ENCODE measurements around the gene TRIP13. TPM values are rescaled to one million over a fixed set of nuclear protein-coding genes. Genes with fewer than 3 reads are reported as not detected.
"Not testable (repeated sequence)": the region's sequence is repeated elsewhere in the genome, so short reads cannot be mapped to it uniquely, and the experiment has no call there.

TRIP13 gene
- 10 to 100 TPM; 17.7 to 18.2 TPM for total RNA-seq

- H3K27me3 Mint-ChIP-seq (ENCODE audit: low read depth): no peaks in the 10 kb centered on the region
- H3K9me3 Mint-ChIP-seq: no peaks in the 10 kb centered on the region
- DNase-seq (peak; percentile 89 to 90), ATAC-seq (replicated peaks in 1 of 2) (peak; percentile 98 to 99)
- H3K27ac Mint-ChIP-seq: peak within 1 kb of the TSS; percentile 77
- H3K4me3 Mint-ChIP-seq: peak within 1 kb of the TSS; percentile 87 to 89
- peaks cover 28% of the 10 kb centered on the region for H3K4me1 Mint-ChIP-seq (ENCODE audit: low read depth)
- peaks cover 10 to 17% of the 10 kb centered on the region in 2 donors for H3K36me3 Mint-ChIP-seq (ENCODE audit: insufficient read depth in 2 of 2)
Observed at GRCh38 chr5:892394-893136, at the start of gene TRIP13, which contains the start of gene BRD9. Gene TRIP13, plus strand, starts transcription at chr5:892884. Its CDS starts 115 bp downstream, at chr5:892999. Gene BRD9, minus strand, starts transcription at chr5:892801. Its CDS starts 144 bp downstream, at chr5:892657.

- ATAC-seq (replicated peaks in 1 of 2); H3K27ac Mint-ChIP-seq; DNase-seq; H3K27me3 Mint-ChIP-seq (ENCODE audit: low read depth); H3K4me1 Mint-ChIP-seq (ENCODE audit: low read depth); H3K9me3 Mint-ChIP-seq; H3K4me3 Mint-ChIP-seq; H3K36me3 Mint-ChIP-seq (ENCODE audit: insufficient read depth in 2 of 2): not testable (repeated sequence)
Observed at GRCh38 chr5:843371-843770, 49.3 kb upstream of the TRIP13 start.

GRCh38 chr5:843926-844325, 48.8 kb upstream of the TRIP13 start:
- not testable (repeated sequence) for H3K27ac Mint-ChIP-seq; H3K36me3 Mint-ChIP-seq (ENCODE audit: insufficient read depth in 2 of 2); H3K4me3 Mint-ChIP-seq; ATAC-seq (replicated peaks in 1 of 2); H3K27me3 Mint-ChIP-seq (ENCODE audit: low read depth); H3K9me3 Mint-ChIP-seq; H3K4me1 Mint-ChIP-seq (ENCODE audit: low read depth); DNase-seq

- not testable (repeated sequence) for H3K27me3 Mint-ChIP-seq (ENCODE audit: low read depth); DNase-seq; H3K27ac Mint-ChIP-seq; H3K4me1 Mint-ChIP-seq (ENCODE audit: low read depth); ATAC-seq (replicated peaks in 1 of 2); H3K36me3 Mint-ChIP-seq (ENCODE audit: insufficient read depth in 2 of 2); H3K9me3 Mint-ChIP-seq; H3K4me3 Mint-ChIP-seq
Observed at GRCh38 chr5:844426-844825, 48.3 kb upstream of the TRIP13 start.

GRCh38 chr5:845031-845675, 47.5 kb upstream of the TRIP13 start:
- not testable (repeated sequence) for H3K9me3 Mint-ChIP-seq; ATAC-seq (replicated peaks in 1 of 2); H3K36me3 Mint-ChIP-seq (ENCODE audit: insufficient read depth in 2 of 2); H3K27ac Mint-ChIP-seq; H3K27me3 Mint-ChIP-seq (ENCODE audit: low read depth); H3K4me3 Mint-ChIP-seq; DNase-seq; H3K4me1 Mint-ChIP-seq (ENCODE audit: low read depth)

GRCh38 chr5:845676-846601, 46.7 kb upstream of the TRIP13 start:
- not testable (repeated sequence) for DNase-seq; H3K36me3 Mint-ChIP-seq (ENCODE audit: insufficient read depth in 2 of 2); H3K27me3 Mint-ChIP-seq (ENCODE audit: low read depth); H3K4me1 Mint-ChIP-seq (ENCODE audit: low read depth); H3K27ac Mint-ChIP-seq; H3K9me3 Mint-ChIP-seq; H3K4me3 Mint-ChIP-seq
- peak in 1 of 2 donors; percentile 62 for ATAC-seq (replicated peaks in 1 of 2)

DNA sequence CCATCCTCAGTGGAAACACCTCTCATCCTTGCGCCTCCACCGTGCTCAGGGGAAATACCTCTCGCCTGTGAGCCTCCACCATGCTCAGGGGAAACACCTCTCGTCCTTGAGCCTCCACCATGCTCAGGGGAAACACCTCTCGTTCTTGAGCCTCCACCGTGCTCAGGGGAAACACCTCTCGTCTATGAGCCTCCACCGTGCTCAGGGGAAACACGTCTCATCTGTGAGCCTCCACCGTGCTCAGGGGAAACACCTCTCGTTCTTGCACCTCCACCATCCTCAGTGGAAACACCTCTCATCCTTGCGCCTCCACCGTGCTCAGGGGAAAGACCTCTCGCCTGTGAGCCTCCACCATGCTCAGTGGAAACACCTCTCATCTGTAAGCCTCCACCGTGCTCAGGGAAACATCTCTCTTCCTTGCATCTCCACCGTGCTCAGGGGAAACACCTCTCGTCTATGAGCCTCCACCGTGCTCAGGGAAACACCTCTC, 46.0 kb upstream of the TRIP13 start:
- H3K4me3 Mint-ChIP-seq; H3K4me1 Mint-ChIP-seq (ENCODE audit: low read depth); H3K27me3 Mint-ChIP-seq (ENCODE audit: low read depth); H3K27ac Mint-ChIP-seq; H3K36me3 Mint-ChIP-seq (ENCODE audit: insufficient read depth in 2 of 2); H3K9me3 Mint-ChIP-seq: not testable (repeated sequence)
- peak; percentile 64 to 69 for ATAC-seq (replicated peaks in 1 of 2)
- DNase-seq: peak; percentile 54 to 65

DNA sequence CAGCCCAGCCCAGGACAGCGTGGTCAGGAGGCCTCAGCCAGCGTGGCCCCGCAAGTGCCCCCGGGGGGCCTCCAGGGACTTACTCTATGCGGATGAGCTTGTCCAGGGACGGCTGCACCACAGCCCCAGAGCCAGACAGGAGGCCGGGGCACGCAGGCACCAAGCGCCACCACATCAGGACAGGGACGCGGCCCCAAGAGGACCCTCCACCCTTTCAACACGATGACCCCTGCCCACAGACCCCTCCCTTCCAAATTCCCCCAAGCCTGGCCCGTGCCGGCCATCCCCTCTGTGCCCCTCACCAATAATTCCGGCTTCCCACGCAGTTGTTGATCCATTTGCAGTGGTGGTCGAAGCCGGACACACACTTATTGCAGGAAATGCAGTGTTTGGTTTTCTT, 45.5 kb upstream of the TRIP13 start:
- not testable (repeated sequence) for H3K27me3 Mint-ChIP-seq (ENCODE audit: low read depth); H3K9me3 Mint-ChIP-seq; H3K36me3 Mint-ChIP-seq (ENCODE audit: insufficient read depth in 2 of 2); ATAC-seq (replicated peaks in 1 of 2); DNase-seq; H3K4me3 Mint-ChIP-seq; H3K27ac Mint-ChIP-seq; H3K4me1 Mint-ChIP-seq (ENCODE audit: low read depth)

DNA sequence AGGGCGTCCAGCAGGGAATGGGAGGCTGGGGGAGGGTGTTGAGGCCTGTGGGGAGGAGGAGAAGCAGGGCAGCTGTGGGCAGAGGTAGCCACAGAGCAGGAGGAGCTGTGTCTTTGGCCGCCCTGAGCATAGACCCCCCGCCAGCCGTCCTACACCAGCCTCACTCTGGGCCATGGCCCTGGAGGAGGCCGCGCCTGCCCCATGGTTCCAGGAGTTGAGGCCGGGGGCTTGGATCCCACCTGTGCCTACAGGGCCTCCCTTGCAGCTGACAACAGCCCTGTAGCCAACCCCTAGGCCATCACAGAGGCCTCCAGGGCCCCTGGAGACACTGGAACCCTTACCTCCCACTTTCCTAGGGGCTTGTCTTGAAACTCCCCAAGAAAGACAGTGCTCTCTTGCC, 44.9 kb upstream of the TRIP13 start:
- not testable (repeated sequence) for H3K4me3 Mint-ChIP-seq; H3K4me1 Mint-ChIP-seq (ENCODE audit: low read depth); H3K36me3 Mint-ChIP-seq (ENCODE audit: insufficient read depth in 2 of 2); DNase-seq; H3K9me3 Mint-ChIP-seq; ATAC-seq (replicated peaks in 1 of 2); H3K27ac Mint-ChIP-seq
- H3K27me3 Mint-ChIP-seq (ENCODE audit: low read depth): peaks cover 13% of the 10 kb centered on the region

GRCh38 chr5:848671-849111, 44.0 kb upstream of the TRIP13 start:
- Mint-ChIP-seq H3K27ac (no peak overlapping the region), H3K4me1 (ENCODE audit: low read depth) (peaks cover 8% of the 10 kb centered on the region), H3K36me3 (ENCODE audit: insufficient read depth in 2 of 2) (no peaks in the 10 kb centered on the region), H3K4me3 (no peak overlapping the region), H3K9me3 (no peaks in the 10 kb centered on the region), H3K27me3 (ENCODE audit: low read depth) (peaks cover 13% of the 10 kb centered on the region)
- no peak for DNase-seq
- no peak for ATAC-seq (replicated peaks in 1 of 2)

DNA sequence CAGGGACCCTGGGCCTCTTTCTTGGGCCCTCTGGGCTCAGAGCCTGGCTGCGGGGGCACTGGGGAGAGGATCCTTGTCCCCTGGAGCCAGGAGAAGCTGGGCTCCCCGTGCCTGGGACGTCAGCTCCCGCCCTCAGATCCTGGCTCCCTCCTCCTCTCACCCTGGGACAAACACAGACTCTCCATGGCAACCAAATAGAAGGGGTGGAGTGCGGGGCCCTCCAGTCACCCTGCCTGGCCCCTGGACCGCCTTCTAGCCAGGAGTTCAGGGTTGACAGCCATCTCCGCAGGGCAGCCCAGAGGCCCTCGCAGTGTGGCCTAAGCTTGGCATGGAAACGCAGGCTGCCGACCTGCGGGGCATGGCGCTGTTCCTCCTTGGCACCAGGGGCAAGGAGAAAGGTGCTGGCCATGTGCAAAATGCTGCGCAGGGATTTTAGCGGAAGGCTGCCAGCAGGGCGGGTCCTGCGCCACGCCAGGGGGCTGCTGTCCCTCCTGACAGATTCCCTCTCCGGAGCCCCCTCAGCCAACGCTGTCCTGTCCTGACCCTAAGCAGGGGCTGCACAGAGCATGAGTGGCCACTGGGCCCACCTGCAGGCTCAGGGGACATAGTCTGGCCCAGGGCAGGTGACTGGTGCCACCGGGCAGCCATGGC, 42.9 kb upstream of the TRIP13 start:
- Mint-ChIP-seq H3K27ac (no peak overlapping the region), H3K9me3 (no peaks in the 10 kb centered on the region), H3K4me1 (ENCODE audit: low read depth) (peaks cover 8% of the 10 kb centered on the region), H3K4me3 (no peak overlapping the region), H3K27me3 (ENCODE audit: low read depth) (peaks cover 13% of the 10 kb centered on the region), H3K36me3 (ENCODE audit: insufficient read depth in 2 of 2) (no peaks in the 10 kb centered on the region)
- DNase-seq (no peak), ATAC-seq (replicated peaks in 1 of 2) (no peak)

- DNase-seq (no peak), ATAC-seq (replicated peaks in 1 of 2) (no peak)
- no peaks in the 10 kb centered on the region for H3K36me3 Mint-ChIP-seq (ENCODE audit: insufficient read depth in 2 of 2)
- H3K27me3 Mint-ChIP-seq (ENCODE audit: low read depth): peaks cover 13% of the 10 kb centered on the region
- H3K4me3 Mint-ChIP-seq: no peak within 1 kb of the TSS
- H3K9me3 Mint-ChIP-seq: no peaks in the 10 kb centered on the region
- peaks cover 8% of the 10 kb centered on the region for H3K4me1 Mint-ChIP-seq (ENCODE audit: low read depth)
- no peak within 1 kb of the TSS for H3K27ac Mint-ChIP-seq
Observed at GRCh38 chr5:850511-851006, 42.1 kb upstream of the TRIP13 start, which contains the start of gene ZDHHC11. Gene ZDHHC11, minus strand, starts transcription at chr5:850986. Its CDS starts 384 bp downstream, at chr5:850602.
